Activated naive CD4-positive, alpha-beta T cell treated with Interleukin-2 at 50 U/mL for 16 hours (primary cell): ENCODE data around the gene XCR1.
"Not testable (repeated sequence)": the region's sequence is repeated elsewhere in the genome, so short reads cannot be mapped to it uniquely, and the experiment has no call there.

Experiments
- DNase-seq: peaks from one replicate; pipeline ENCODE4 v3.0.0-alpha.2; 2020

XCR1 gene

GRCh38 chr3:46027021-46027705, at the start of gene XCR1:
Gene XCR1, minus strand, starts transcription at chr3:46027483. Its CDS starts 5,536 bp downstream, at chr3:46021947.
- no peak for DNase-seq

GRCh38 chr3:46076606-46077005, 49.3 kb upstream of the XCR1 start:
- no peak for DNase-seq

- no peak for DNase-seq
These were observed 48.5 kb upstream of the XCR1 start for GRCh38 chr3:46075816-46076215.

DNA sequence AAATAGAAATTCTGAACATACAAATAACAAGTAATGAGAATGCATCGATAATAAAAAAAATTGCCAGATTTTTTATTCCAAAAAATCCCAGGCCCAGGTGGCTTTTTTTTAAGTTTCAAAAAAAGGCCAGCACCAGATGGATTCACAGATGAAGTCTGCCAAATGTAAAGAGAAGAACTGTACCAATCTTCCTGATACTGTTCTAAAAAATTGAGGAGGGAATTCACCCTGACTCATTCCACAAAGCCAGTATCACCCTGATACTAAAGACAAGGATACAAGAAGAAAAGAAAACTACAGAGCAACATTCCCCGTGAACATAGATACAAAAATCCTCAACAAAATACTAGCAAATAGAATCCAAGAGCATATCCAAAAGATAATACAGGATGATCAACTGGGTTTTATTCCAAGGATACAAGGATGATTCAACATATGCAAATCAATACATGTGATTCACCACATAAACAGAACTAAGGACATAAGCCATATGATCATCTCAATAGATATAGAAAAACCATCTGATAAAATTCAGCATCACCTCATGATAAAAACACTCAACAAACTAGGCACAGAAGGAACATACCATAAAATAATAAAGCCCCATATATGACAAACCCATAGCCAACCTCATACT, 44.1 kb upstream of the XCR1 start:
- DNase-seq = no peak

DNA sequence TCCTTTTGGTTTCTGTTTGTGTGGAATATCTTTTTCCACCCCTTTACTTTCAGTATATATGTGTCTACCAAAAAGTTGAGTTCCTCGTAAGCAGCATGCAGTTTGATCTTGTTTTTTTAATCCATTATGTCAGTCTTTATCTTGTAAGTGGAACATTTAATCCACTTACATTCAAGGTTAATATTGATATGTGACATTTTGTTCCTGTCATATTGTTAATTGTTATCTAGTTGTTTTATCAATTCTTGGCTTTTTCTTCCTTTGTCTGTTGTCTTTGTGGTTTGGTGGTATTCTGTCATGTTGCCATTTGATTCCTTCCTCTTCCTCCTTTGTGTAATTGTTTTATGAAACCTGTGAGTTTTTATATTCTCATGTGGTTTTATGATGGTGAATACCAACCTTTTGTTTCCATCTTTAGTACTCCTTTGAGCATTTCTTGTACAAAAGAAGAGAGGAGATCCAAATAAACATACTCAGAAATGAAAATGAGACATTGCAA, 43.4 kb upstream of the XCR1 start:
- DNase-seq = no peak

DNA sequence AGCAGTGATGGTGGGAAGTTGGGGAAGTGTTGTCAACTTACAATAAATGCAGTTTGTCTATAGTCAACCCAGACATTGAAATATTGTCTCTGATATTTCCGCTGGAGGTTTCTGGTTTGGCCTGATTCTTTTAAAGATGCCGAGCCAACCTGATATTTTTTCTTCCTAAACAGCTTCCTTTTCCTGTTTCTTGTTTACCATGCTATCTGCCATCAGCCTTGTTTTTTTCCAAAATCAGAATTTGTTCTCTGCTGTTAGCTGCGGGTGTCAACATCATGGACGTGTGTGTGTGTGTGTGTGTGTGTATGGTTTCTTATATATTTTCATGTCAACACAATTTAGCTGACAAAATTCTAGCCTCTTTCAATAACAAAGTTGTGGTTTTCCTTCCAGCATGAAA, 41.2 kb upstream of the XCR1 start:
- no peak for DNase-seq

GRCh38 chr3:46067401-46067800, 40.1 kb upstream of the XCR1 start:
- no peak for DNase-seq

DNA sequence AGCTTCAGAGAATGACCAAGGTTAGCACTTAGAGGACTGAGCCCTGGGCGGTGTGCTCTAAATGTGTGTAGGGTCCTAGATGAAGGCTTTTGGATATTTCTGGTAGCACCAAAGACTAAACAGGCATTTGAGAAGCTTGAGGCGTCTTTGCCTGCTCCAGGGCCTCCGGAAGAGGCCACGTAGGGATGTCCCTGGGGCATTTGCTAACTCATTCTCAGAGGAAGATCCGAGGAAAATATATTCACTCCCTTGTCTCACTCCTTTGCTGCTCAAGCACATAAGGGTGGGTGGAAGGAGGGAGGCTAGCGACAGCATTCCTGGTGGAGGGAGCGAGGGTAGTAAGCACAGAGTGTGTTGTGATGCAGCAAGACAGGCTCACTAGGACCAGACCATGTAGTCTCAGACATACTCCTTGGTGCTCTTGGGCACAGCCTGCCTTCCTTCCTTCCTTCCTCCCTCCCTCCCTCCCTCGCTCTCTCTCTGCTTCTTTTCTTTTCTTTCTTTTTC, 38.5 kb upstream of the XCR1 start:
- DNase-seq = no peak

DNA sequence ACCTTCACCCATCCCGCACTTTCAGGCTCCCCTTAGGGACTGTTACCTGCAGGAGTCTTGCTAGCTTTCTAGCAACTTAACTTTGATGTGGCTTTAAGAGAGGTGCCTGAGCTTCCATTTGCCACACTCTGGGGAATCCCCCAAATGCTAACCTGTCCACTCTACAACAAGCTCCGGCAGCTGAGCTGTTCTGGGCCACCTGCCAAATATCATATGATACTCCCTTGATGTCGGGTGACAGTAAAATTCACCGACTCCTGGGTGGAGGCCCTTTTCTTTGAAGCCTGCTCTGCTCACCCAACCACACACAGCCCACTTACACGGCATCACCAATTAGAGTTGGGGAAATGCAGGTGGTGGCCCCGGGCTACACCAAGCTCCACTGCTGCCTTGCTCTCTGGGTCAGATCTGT, 38.0 kb upstream of the XCR1 start:
- DNase-seq = peak; percentile 83

DNA sequence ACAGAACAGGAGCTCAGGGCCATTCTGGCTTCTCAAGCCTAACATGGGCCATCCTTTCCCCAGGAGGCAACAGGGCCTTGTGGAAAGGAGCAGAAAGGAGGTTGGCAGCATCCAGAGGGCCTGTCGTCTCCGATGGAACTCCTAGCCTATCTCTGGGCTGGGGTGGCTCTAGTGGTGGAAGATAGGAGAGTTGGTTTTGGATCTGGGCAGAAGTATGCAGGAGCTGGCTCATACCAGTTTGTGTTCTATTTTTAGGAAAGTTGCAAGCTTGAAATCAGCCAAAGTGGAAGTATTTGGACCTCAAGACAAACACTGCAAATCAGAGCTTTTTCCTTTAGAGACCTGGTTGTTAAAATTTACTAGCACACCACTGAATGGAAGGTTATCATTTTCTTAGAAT, 35.4 kb upstream of the XCR1 start:
- no peak for DNase-seq

GRCh38 chr3:46061887-46062286, 34.6 kb upstream of the XCR1 start:
- no peak for DNase-seq

DNA sequence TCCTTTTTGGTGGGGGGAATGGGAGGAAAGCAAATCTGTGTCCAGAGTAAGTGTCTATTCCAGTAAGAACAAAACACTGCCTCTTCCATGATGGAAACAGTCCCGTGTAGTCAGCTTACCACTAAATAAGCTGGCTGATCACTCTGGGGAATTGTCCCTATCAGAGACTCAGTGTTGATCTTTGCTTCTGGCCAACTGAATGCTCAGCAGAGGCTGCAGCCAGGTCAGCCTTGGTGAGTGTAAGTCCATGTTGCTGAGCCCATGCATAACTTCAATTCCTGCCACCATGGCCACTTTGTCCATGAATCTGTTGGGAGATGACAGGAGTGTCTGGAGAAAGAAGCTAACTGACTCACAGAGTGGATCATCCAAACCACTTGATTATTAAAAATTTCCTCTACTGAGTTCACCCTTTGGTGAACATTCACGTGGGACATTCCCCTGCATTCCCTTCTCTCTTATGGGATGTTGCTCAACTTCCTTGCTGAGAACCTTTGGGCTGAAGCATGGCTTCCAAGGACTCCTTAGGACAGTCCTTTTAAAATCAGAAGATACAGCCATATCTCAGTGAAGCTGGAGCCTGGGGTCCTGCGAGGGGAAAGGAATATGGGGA, 33.9 kb upstream of the XCR1 start:
- DNase-seq = no peak

DNA sequence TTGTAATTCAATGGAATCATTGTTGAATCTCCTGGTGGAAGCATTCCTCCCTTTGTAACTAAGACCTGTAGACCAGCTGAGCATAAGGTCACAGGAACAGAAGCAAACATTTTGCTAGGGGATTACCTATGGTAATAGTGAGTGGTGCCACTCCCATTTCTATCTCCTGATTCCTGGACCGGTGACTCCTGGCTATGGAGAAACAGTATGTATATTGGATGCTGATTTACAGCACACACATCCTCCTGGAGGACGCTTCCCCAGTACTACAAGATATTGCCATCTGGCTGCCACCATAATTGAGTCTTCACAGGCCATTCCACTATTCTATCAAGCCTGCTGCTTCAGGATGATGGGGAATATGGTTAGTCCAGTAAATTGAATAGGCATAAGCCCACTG, 33.3 kb upstream of the XCR1 start:
- no peak for DNase-seq

DNA sequence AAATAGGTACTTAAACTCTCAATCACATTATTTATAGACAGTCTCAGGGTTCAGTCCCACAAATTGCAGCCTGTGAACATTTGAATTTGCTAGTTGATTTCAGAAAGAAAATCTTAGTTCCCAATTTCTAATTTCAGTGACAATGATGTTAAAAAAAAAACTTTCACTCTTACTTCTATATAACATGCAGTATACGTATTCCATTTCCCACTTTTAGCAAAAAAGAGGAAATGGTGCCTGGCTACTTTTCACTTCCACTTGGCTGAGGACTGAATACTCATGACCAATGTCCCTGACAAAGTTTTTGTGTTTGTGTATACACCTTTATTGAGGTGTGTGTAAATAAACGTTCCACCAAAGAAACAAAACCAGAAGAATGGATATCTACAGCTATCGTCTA, 32.1 kb upstream of the XCR1 start:
- no peak for DNase-seq

DNA sequence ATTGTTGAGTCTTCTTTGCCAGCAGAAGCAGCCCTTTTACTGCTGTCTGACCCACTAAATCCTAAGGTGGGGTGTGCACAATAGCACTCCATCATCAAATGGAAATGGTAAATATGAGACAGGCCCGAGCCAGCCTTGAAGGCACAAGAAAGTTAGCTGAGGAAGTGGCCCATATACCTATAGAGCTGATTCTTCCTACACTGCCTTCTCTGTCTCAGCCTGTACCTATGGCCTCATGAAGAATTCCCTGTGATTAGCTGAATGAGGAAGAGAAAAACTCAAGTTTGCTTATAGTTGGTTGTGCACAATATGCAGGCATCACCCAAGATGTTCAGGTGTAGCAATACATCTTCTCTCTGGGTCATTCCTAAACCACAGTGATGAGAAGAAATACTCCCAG, 31.7 kb upstream of the XCR1 start:
- DNase-seq = no peak

- no peak for DNase-seq
These were observed 30.4 kb upstream of the XCR1 start for GRCh38 chr3:46057716-46058115.

DNA sequence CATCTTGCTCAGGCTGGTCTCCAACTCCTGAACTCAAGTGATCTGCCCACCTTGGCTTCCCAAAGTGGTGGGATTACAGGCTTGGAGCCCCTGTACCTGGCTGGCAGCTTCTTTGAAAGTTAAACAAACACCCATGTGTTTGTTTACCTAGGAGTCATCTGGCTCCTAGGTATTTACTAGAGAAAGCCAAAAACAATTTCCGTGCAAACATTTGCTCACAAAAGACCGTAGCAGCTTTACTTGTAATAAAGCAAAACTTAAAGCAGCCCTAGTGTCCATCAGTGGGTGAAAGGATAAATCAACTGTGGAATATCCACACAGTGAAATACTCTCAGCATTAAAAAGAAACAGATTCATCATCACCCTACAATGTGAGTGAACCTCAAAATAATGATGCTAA, 29.4 kb upstream of the XCR1 start:
- DNase-seq = no peak

GRCh38 chr3:46053761-46054515, 26.7 kb upstream of the XCR1 start:
- not testable (repeated sequence) for DNase-seq

DNA sequence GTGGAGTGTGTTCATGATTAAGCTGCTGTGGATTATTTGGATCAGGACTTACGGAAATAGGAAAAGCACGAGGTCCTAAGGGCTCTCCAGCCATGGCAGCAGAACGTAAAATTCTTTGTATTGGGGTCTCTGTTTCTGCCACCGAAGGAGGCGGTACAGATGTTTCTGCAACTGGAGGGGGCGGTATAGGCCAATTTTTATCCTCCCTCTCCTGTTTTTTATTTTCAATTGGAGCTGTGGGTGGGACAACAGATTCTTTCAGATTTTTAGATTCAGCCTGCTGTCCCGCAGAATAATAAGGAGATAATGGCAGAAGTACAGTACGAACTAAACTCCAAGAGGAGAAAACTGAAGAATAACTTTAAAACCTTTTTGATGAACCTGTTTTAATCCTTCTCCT, 26.0 kb upstream of the XCR1 start:
- not testable (repeated sequence) for DNase-seq

GRCh38 chr3:46052531-46052930, 25.2 kb upstream of the XCR1 start:
- DNase-seq = no peak

- no peak for DNase-seq
These were observed 21.8 kb upstream of the XCR1 start for GRCh38 chr3:46049093-46049492.

DNA sequence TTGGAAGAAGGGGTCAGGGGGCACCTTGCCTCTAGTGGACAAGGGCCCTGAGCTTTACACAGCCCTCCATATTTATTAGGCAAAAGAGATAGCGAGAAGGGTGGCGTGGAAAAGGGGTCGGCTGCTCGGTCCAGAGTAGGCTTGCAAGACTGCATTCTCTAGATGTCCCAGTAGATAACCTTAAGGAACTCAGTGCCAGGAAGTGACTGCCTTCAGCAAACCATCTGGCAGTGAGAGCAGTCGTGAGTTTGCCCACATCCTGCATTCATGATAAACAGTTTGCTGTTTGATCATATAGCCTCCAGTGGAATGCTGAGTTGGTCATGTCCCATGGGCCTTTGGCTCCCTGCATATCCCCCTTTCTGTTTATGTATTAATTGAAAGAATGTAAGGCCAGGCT, 18.9 kb upstream of the XCR1 start:
- not testable (repeated sequence) for DNase-seq

DNA sequence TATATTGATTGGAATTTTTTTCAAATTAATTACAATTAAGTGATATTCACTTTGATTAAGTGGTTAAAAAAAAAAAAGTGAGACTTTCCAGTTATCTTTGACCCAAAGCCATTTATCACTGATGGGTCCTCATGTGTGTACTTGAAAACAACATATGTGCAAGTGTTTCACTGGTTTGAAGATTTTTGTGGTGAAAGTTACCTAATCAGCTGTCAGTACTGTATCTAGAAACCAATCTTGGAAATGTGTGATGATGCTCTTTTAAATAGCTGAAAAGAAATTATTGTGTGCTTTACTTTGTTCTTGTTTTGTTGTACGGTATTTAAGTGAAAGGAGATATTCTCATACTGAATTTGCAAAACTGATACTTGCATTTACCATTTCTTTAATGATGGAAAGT, 11.6 kb upstream of the XCR1 start:
- DNase-seq = no peak
